Urothelium cell line (cell line): Measurements from ENCODE around the gene EFNA3.

Experiments used
- DNase-seq: peaks from one replicate; pipeline ENCODE4 v3.0.0; 2011; ENCODE audit warnings: low spot score, mixed read lengths
- FAIRE-seq: peaks from 2 replicates; lab custom pipeline; 2011; peaks lifted over from hg19 to GRCh38; lab: Jason Lieb, UNC

EFNA3 gene

DNA sequence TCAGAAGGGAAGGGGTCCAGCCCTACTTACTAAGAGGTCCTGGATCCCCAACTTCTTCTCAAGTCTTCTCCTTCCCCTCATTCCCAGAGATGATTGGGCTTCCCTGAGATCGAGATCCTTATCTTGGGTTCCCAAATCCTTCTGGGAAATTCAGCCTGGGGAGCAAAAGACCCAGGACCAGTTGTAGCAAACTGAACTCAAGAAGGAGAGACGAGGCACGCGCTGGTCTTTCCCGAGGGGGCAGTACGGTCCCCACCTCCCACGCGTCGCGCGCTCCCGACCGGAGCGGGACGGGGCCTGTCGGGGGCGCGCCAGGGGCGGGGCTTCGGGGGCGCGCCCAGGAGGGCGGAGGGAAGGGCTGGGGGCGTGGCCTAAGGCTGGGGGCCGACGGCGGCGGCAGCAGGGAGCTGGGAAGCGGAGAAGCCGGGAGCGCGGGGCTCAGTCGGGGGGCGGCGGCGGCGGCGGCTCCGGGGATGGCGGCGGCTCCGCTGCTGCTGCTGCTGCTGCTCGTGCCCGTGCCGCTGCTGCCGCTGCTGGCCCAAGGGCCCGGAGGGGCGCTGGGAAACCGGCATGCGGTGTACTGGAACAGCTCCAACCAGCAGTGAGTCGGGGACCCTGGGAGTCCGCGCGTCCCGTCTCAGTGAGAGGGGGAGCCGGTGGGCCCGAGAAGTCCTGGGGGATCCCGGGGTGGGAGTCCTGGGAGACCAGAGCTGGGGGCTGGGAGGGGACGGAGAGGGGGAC is at the start of gene EFNA3:
EFNA3 (plus strand) TSS at position 369 of the 741 bp plus-strand sequence; CDS start at position 474, 105 bp downstream.
- DNase-seq (peak; percentile 96), FAIRE-seq (peak; percentile 35)

DNA sequence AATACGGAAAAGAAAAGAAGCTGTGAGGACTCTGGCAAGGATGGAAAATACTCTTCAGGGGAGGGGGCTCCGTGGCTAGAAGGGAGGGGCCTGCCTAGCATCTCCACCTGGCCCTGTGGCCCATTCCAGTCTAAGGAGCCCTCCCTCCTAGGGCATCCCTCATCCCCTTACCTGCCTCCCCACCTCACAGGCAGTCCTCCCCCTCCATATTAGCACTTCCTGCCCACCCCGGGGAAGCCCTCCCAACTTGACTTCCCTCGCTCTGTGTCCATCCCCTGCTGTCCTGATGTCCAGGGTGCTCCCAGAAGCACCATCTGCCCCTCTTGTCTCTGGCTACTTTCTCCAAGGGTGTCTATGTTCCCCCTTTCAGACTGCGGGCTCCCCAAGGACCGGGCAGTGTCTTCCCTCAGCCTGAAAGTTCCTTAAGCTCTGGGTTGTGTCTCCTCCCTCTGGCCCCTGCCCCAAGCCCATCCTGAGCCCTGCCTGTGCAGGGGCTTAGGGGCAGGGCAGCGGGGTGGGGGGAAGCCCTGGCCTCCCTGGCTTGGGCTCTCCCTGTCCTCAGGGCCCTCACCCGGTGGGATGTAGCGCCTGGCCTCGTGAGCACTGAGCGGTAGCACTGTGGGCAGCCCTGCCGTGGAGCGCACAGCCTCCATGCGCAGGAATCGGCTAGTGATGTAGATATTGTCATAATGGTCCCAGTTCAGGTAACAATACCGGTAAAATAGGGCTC is 49.0 kb upstream of the EFNA3 start:
- FAIRE-seq (no peak), DNase-seq (no peak)

DNA sequence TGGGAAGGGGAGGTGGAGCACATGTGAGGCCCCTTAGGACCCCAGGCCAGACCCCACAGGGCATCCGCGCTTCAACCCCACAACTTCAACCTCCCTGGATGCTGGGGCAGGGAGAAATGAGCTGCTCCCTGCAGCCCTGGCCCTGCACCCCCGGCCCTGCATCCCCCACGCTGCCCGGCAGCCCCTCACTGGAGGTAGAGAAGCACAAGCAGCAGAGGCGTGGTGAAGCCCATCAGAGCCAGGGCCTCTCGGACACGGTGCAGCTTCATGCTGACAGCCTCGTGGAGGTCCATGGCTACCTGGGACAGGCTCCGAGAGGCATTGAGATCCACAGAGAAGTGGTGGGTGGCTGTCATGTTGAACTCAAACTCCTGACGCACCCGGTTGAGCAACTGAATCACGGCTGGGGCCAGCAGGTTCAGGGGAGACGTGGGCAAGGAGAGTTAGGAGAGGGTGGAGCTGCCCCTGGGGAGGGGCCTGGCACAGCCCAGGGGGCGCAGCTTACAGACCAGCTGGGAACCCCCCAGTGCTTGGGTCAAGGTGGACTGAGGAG is 48.3 kb upstream of the EFNA3 start:
- FAIRE-seq (no peak), DNase-seq (no peak)

GRCh38 chr1:155030899-155031298 is 47.7 kb upstream of the EFNA3 start:
- FAIRE-seq (no peak), DNase-seq (no peak)

DNA sequence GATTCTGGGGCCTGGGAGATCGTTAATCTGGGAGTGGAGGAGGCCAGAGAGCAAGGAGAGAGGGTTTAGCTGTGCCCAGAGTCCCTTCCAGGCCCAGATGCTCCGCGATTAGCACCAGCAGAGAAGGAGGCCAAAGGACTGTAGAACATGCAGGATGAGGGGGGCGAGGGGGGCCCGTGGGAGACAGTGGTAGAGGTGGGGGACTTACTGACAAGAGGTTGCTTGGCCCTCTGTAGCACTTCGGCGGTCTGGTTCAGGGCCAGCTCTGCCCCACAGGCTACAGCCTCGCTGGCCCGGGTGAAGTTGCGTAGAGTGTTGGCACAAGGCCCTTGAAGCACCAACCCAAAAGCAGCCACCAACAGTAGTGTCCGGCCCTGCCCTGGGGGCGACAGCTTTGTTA is 45.8 kb upstream of the EFNA3 start:
- no peak for FAIRE-seq
- DNase-seq, result no peak

DNA sequence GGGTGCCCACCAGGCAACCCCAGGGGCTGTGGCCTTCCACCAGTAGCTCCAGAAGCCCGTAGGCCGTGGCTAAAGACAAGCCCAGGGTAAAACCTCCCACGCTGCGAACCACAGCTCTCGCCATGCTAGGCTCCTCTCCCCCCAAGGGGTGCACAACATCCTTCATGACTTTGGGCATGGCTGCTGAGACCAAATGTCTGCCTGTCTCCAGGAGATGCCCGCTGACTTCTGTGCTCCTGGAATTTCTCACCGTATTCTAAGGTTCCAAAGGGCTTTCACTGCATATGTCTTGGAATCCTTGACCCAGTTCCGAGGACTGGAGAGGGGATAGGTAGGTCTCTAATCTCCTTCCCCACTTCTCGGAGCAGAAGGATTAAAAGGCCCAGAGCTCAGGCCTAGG is 45.1 kb upstream of the EFNA3 start, which contains the start of the genes DCST1 and DCST2:
DCST1 (plus strand) TSS at position 301 of the 400 bp plus-strand sequence. CDS start 213 bp downstream, outside the sequence.
DCST2 (minus strand) TSS at position 258 of the 400 bp plus-strand sequence; CDS start at position 178, 80 bp downstream.
- DNase-seq (no peak), FAIRE-seq (no peak)

- FAIRE-seq (no peak), DNase-seq (no peak)
Observed at GRCh38 chr1:155034318-155035208, 44.1 kb upstream of the EFNA3 start.

GRCh38 chr1:155035936-155036335 is 42.7 kb upstream of the EFNA3 start:
- FAIRE-seq (no peak), DNase-seq (no peak)

GRCh38 chr1:155037043-155037442 is 41.6 kb upstream of the EFNA3 start:
- FAIRE-seq (no peak), DNase-seq (no peak)

DNA sequence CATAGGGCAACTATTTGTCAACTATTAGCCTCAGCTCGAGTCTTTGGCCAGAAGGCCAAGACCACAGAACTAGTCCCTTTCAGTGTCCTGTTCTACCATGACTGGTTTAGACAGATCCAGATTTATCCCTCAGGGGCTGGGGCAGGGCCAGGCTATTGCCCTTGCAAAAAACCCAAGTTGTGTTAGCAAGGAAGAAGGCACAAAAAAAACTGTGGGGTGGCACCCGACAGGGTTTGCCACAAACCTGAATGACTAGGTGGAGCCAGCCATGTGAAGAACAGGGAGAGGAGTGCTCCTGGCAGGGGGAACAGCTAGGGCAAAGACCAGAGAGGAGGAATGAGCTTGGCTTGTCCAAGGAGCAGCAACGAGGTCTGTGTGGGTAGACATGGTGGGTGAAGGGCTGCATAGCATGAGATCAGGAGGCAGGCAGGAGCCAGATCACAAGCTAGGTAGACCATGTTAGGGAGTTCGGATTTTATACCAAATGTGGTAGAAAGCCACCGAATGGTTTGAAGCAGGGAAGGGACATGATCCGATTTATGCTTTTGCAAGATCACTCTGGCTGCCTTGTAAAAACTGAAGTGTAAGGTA is 40.7 kb upstream of the EFNA3 start:
- DNase-seq (no peak), FAIRE-seq (no peak)

GRCh38 chr1:155038602-155039307 is 39.9 kb upstream of the EFNA3 start:
- DNase-seq, result no peak
- no peak for FAIRE-seq

GRCh38 chr1:155039308-155039669 is 39.3 kb upstream of the EFNA3 start:
- FAIRE-seq, result no peak

GRCh38 chr1:155040358-155041093 is 38.1 kb upstream of the EFNA3 start:
- FAIRE-seq, result no peak
- no peak for DNase-seq

More at GRCh38 chr1:155039308-155039669, 39.3 kb upstream of the EFNA3 start:
- DNase-seq, result no peak

GRCh38 chr1:155042789-155043188 is 35.8 kb upstream of the EFNA3 start:
- DNase-seq (no peak), FAIRE-seq (no peak)

DNA sequence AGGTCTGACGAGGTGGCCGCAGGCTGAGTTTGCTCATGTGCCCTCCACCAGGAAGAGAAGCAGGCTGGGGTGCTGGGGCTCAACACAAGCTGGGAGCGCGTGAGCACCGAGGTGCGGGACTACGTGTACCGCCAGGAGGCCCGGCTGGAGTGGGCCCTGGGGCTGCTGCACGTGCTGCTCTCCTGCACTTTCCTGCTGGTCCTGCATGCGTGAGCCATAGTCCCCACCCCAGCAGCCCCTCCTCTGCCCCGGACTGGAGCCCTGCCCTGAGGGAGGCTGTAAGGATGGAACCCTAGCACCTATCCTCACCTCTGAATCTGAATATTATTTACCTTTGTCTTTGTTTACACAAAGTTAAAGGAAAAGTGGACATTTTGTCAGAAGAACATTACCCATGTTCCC is 35.3 kb upstream of the EFNA3 start:
- no peak for DNase-seq
- no peak for FAIRE-seq

DNA sequence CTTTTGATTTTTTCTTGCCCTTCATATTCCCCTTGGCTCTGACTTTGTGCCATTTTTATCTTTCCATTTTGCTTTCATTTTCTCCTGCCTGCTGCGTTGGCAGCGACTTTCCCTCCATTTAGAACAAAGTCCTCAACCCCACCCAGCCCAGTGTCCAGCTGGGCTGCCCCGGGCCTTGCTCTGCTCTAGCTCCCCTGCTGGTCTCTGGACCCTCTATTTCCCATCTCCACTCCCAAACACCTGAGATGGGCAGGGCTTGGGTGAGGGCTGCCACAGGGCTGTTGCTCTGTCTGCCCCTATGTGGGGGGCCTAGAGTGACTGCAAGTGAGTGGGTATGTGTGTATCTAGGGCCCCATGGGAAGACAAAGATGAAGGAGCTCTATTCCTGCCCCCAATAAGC is 34.8 kb upstream of the EFNA3 start:
- no peak for FAIRE-seq
- DNase-seq, result no peak

GRCh38 chr1:155044365-155044764 is 34.3 kb upstream of the EFNA3 start:
- DNase-seq (no peak), FAIRE-seq (no peak)

GRCh38 chr1:155044812-155045657 is 33.6 kb upstream of the EFNA3 start:
- FAIRE-seq (no peak), DNase-seq (peak; percentile 84)
